Kidney epithelial cell (primary cell): ENCODE measurements around the gene CMSS1. TPM values are rescaled to one million over a fixed set of nuclear protein-coding genes. Genes with fewer than 3 reads are reported as not detected.

Source experiments
- DNase-seq: peaks from one replicate; pipeline ENCODE4 v3.0.0-alpha.2; 2010; ENCODE audit warnings: low read depth
- H3K27me3 ChIP-seq: 2 replicates; pipeline ENCODE4 v1.6.0; 2011; ENCODE audit warnings: low read length; ENCODE audit not compliant: control insufficient read depth, insufficient read depth
- H3K36me3 ChIP-seq: 2 replicates; pipeline ENCODE4 v1.5.1; 2011; ENCODE audit warnings: low read length; ENCODE audit not compliant: control insufficient read depth, insufficient read depth
- H3K4me3 ChIP-seq: 2 replicates; pipeline ENCODE4 v1.5.1; 2011; ENCODE audit warnings: low read depth, mild to moderate bottlenecking, control low read depth, low read length
- CTCF ChIP-seq: IDR thresholded peaks from 2 replicates; pipeline ENCODE4 v1.5.1; 2011; ENCODE audit warnings: mild to moderate bottlenecking, moderate library complexity, low read length, control low read depth, inconsistent platforms; ENCODE audit not compliant: insufficient read depth, poor library complexity, severe bottlenecking
- total RNA-seq: library from RNA; depleted of rRNA; stranded (reverse); fragments of >200 nt; gene quantifications from 2 replicates; pipeline ENCODE4 v1.2.3, GENCODE V29; 2015

Gene CMSS1
- total RNA-seq, 1 donor from 2014 or later, result 36.9 TPM

- Histone ChIP-seq H3K4me3 (no peak overlapping the region), H3K27me3 (no peaks in the 10 kb centered on the region), H3K36me3 (no peaks in the 10 kb centered on the region)
- TF ChIP-seq CTCF, result no peak
- DNase-seq, result no peak
Observed at GRCh38 chr3:100020876-100021644, 203.4 kb downstream of the CMSS1 start.

- Histone ChIP-seq H3K36me3 (no peaks in the 10 kb centered on the region), H3K4me3 (no peak overlapping the region), H3K27me3 (no peaks in the 10 kb centered on the region)
- DNase-seq, result no peak
- no peak for TF ChIP-seq CTCF
Observed at GRCh38 chr3:100022506-100022905, 204.8 kb downstream of the CMSS1 start.

- no peak for TF ChIP-seq CTCF
- no peaks in the 10 kb centered on the region for H3K36me3 ChIP-seq
- H3K27me3 ChIP-seq, result no peaks in the 10 kb centered on the region
- no peak for DNase-seq
- no peak overlapping the region for H3K4me3 ChIP-seq
Observed at GRCh38 chr3:100023150-100023549, 205.5 kb downstream of the CMSS1 start.

GRCh38 chr3:100023595-100023994, 205.9 kb downstream of the CMSS1 start:
- DNase-seq, result no peak
- no peaks in the 10 kb centered on the region for H3K36me3 ChIP-seq
- no peaks in the 10 kb centered on the region for H3K27me3 ChIP-seq
- no peak for TF ChIP-seq CTCF
- H3K4me3 ChIP-seq, result no peak overlapping the region

- H3K27me3 ChIP-seq, result no peaks in the 10 kb centered on the region
- no peak for DNase-seq
- no peak overlapping the region for H3K4me3 ChIP-seq
- TF ChIP-seq CTCF, result no peak
- no peaks in the 10 kb centered on the region for H3K36me3 ChIP-seq
Observed at GRCh38 chr3:100024520-100025303, 207.1 kb downstream of the CMSS1 start.
